ENCODE measurements around the gene GPS1. TPM values are rescaled to one million over a fixed set of nuclear protein-coding genes. Genes with fewer than 3 reads are reported as not detected.

GPS1 gene
- total RNA-seq, 1 donor from 2014 or later: 112 TPM

- intact Hi-C loops (cut with micrococcal nuclease): loop anchor here (5.0 kb wide), 1 partner anchor 43 kb away; the partner anchor contains the start of genes GPS1 and RFNG
- peaks cover 11% of the 10 kb centered on the region for H3K36me3 Mint-ChIP-seq (ENCODE audit: low read depth)
- peak overlapping the region; percentile 81 for H3K4me3 Mint-ChIP-seq
- H3K27me3 Mint-ChIP-seq (ENCODE audit: insufficient read depth): no peaks in the 10 kb centered on the region
- no peaks in the 10 kb centered on the region for H3K4me1 Mint-ChIP-seq (ENCODE audit: low read depth)
- H3K9me3 Mint-ChIP-seq: no peaks in the 10 kb centered on the region
- no peak for DNase-seq (ENCODE audit: low spot score)
- no peak overlapping the region for H3K27ac Mint-ChIP-seq
Observed at GRCh38 chr17:82094931-82095776, 43.5 kb downstream of the GPS1 start.

DNA sequence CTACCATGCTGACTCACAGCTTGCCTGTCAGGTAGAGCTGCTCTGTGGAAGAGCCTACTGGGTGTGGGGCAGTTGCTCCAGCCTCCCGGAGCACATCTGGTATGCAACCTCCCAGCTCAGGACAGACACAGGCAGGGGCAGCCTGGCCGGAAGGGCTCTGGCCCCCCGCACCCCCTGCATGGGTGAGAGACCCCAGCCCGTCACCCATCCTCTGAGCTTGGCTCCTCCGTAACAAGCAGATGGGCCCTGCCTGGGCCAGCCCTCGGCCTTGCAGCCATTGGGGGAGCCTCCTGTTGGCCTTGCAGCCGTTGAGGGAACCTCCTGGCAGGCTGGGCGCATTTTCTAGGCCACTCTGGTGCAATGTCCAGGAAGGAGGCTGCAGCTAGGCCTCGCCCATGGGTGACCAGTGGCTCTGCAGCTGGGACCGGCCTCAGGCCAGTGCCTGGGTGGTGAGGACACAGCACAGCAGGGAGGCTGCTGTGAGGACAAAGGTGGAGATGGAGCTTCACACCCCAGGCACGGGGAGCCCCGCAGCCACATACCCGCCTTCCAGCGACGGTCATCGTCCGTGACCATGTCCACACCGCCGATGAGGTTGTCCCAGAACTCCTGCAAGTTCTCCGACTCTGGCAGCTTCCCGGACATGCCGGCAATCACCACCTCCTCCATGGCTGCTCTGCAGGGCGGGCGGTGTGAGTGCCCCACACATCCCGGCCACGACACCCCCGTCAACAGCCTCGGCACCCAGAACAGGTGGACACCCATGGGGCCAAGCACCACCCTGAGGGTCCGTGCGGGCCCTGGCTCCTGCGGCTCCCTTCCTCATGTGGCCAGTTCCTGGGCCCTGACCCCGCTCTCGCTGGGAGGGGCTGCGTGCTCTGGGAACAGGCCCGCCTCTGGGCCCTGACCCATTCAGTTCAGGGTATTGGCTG is 44.3 kb downstream of the GPS1 start:
- no peak for DNase-seq (ENCODE audit: low spot score)
- Mint-ChIP-seq H3K27me3 (ENCODE audit: insufficient read depth) (no peaks in the 10 kb centered on the region), H3K4me1 (ENCODE audit: low read depth) (no peaks in the 10 kb centered on the region), H3K9me3 (no peaks in the 10 kb centered on the region), H3K4me3 (peak overlapping the region; percentile 82), H3K36me3 (ENCODE audit: low read depth) (peaks cover 11% of the 10 kb centered on the region), H3K27ac (peak overlapping the region; percentile 72)
- intact Hi-C loops (cut with micrococcal nuclease): loop anchor here (1.0 to 5.0 kb wide), 2 partner anchors 44 to 168 kb away; partner anchors contain the start of genes GPS1 and RFNG

- intact Hi-C loops (cut with micrococcal nuclease): loop anchor here (1.0 to 5.0 kb wide), 2 partner anchors 44 to 168 kb away; partner anchors contain the start of genes GPS1 and RFNG
- H3K27ac Mint-ChIP-seq: peak overlapping the region; percentile 72
Observed at GRCh38 chr17:82096709-82097183, 45.0 kb downstream of the GPS1 start.

GRCh38 chr17:82097184-82097918 is 45.7 kb downstream of the GPS1 start:
- peak overlapping the region; percentile 82 for H3K4me3 Mint-ChIP-seq
- intact Hi-C loops (cut with micrococcal nuclease): loop anchor here (5.0 kb wide), 1 partner anchor 45 kb away; the partner anchor contains the start of genes GPS1 and RFNG
- H3K27ac Mint-ChIP-seq: peak overlapping the region; percentile 72
- no peaks in the 10 kb centered on the region for H3K4me1 Mint-ChIP-seq (ENCODE audit: low read depth)
- H3K36me3 Mint-ChIP-seq (ENCODE audit: low read depth): peaks cover 11% of the 10 kb centered on the region
- no peaks in the 10 kb centered on the region for H3K27me3 Mint-ChIP-seq (ENCODE audit: insufficient read depth)
- peak; percentile 24 for DNase-seq (ENCODE audit: low spot score)
- H3K9me3 Mint-ChIP-seq: no peaks in the 10 kb centered on the region

More at GRCh38 chr17:82096709-82097183, 45.0 kb downstream of the GPS1 start:
- H3K27me3 Mint-ChIP-seq (ENCODE audit: insufficient read depth): no peaks in the 10 kb centered on the region
- DNase-seq (ENCODE audit: low spot score): no peak
- peaks cover 11% of the 10 kb centered on the region for H3K36me3 Mint-ChIP-seq (ENCODE audit: low read depth)
- peak overlapping the region; percentile 82 for H3K4me3 Mint-ChIP-seq
- no peaks in the 10 kb centered on the region for H3K9me3 Mint-ChIP-seq
- H3K4me1 Mint-ChIP-seq (ENCODE audit: low read depth): no peaks in the 10 kb centered on the region

GRCh38 chr17:82097919-82098168 is 46.1 kb downstream of the GPS1 start:
- H3K9me3 Mint-ChIP-seq: no peaks in the 10 kb centered on the region

GRCh38 chr17:82098169-82098938 is 46.7 kb downstream of the GPS1 start, which contains the start of gene FASN:
Gene FASN (minus strand): TSS chr17:82098236. CDS start chr17:82096445, 1,791 bp downstream.
- Mint-ChIP-seq H3K4me3 (peak within 1 kb of the TSS; percentile 82), H3K27me3 (ENCODE audit: insufficient read depth) (no peaks in the 10 kb centered on the region), H3K4me1 (ENCODE audit: low read depth) (no peaks in the 10 kb centered on the region), H3K36me3 (ENCODE audit: low read depth) (peaks cover 10% of the 10 kb centered on the region), H3K27ac (peak within 1 kb of the TSS; percentile 72), H3K9me3 (no peaks in the 10 kb centered on the region)
- DNase-seq (ENCODE audit: low spot score): peak; percentile 92
- intact Hi-C loops (cut with micrococcal nuclease): loop anchor here (1.0 to 5.0 kb wide), 8 partner anchors 8 to 265 kb away; partner anchors contain the start of genes ALYREF, ANAPC11, DCXR and GPS1

More at GRCh38 chr17:82097919-82098168, 46.1 kb downstream of the GPS1 start:
- DNase-seq (ENCODE audit: low spot score): no peak
- H3K4me1 Mint-ChIP-seq (ENCODE audit: low read depth): no peaks in the 10 kb centered on the region
- peak overlapping the region; percentile 66 for H3K4me3 Mint-ChIP-seq
- no peaks in the 10 kb centered on the region for H3K27me3 Mint-ChIP-seq (ENCODE audit: insufficient read depth)
- H3K36me3 Mint-ChIP-seq (ENCODE audit: low read depth): peaks cover 13% of the 10 kb centered on the region
- H3K27ac Mint-ChIP-seq: peak overlapping the region; percentile 55
- intact Hi-C loops (cut with micrococcal nuclease): loop anchor here (1.0 to 5.0 kb wide), 8 partner anchors 8 to 265 kb away; partner anchors contain the start of genes ALYREF, ANAPC11, DCXR and GPS1

DNA sequence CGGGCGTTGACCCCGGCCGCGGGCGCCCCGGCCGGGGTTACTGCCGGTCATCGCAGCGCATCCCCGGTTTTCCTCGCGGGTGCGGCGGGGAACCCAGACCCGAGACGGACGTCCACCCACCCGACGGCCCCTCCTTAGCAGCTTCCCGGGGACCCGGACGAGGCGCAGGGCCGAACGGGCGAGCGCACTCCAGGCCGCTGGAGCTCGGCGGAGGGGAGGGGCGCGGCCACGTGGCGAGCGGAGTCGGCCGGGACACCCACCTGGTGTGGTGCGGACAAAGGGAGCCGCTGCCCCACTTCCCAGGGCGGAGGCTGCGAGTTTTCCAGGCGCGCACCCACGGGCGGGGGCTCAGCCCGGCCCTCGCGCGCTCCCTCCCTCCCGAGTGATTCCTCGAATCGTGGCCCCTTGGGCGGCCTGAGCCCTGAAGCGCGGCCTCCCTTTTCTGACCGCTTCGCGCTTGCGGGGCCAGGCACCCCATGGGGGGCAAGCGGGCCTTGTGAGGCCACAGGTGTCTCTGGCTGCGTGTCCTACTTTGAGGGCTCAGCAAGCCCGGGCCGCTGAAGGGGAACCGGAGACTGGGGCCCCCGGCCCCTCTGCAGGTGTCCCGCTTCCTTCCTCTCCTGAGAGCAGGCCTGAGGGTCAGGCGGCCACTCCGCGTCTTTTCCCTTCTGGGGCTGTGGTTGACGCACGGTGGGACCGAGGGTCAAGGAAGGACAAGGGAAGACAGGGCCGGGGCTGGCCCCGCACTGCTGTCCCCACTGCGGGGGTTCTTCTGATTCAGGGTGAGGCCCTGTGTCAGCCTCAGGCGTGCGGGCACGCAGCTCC is 47.5 kb downstream of the GPS1 start:
- Mint-ChIP-seq H3K27ac (peak overlapping the region; percentile 85), H3K36me3 (ENCODE audit: low read depth) (peaks cover 7% of the 10 kb centered on the region), H3K27me3 (ENCODE audit: insufficient read depth) (no peaks in the 10 kb centered on the region), H3K4me1 (ENCODE audit: low read depth) (no peaks in the 10 kb centered on the region), H3K9me3 (no peaks in the 10 kb centered on the region), H3K4me3 (peak overlapping the region; percentile 86)
- DNase-seq (ENCODE audit: low spot score): no peak
- intact Hi-C loops (cut with micrococcal nuclease): loop anchor here (1.0 to 5.0 kb wide), 8 partner anchors 7 to 266 kb away; partner anchors contain the start of genes ALYREF, ANAPC11, DCXR and GPS1

GRCh38 chr17:82100502-82101298 is 49.0 kb downstream of the GPS1 start:
- no peak for DNase-seq (ENCODE audit: low spot score)
- H3K9me3 Mint-ChIP-seq: no peaks in the 10 kb centered on the region
- peaks cover 7% of the 10 kb centered on the region for H3K36me3 Mint-ChIP-seq (ENCODE audit: low read depth)
- H3K27ac Mint-ChIP-seq: peak overlapping the region; percentile 82
- peak overlapping the region; percentile 86 for H3K4me3 Mint-ChIP-seq
- H3K4me1 Mint-ChIP-seq (ENCODE audit: low read depth): no peaks in the 10 kb centered on the region
- H3K27me3 Mint-ChIP-seq (ENCODE audit: insufficient read depth): no peaks in the 10 kb centered on the region
- intact Hi-C loops (cut with micrococcal nuclease): no loop called here

- Mint-ChIP-seq H3K4me1 (ENCODE audit: low read depth) (peaks cover 5% of the 10 kb centered on the region), H3K4me3 (peak overlapping the region; percentile 47), H3K9me3 (no peaks in the 10 kb centered on the region), H3K27ac (peak overlapping the region; percentile 82), H3K27me3 (ENCODE audit: insufficient read depth) (no peaks in the 10 kb centered on the region), H3K36me3 (ENCODE audit: low read depth) (peaks cover 4% of the 10 kb centered on the region)
- intact Hi-C loops (cut with micrococcal nuclease): no loop called here
- DNase-seq (ENCODE audit: low spot score): no peak
Observed at GRCh38 chr17:82101301-82101715, 49.6 kb downstream of the GPS1 start.

All from activated T-helper 1 cell treated with anti-CD3 and anti-CD28 coated beads, Interleukin-12 subunit alpha, Interleukin-12 subunit beta, Interleukin-2, Interleukin-4 antibody, amounts not matched to agents 30 ng/mL and 10 ng/mL and 1 ng/mL, durations not matched to agents 14 hours and 24 hours and 36 hours (primary cell).